Suprapubic skin (tissue), 4 donors: Measurements from ENCODE around the gene PLXNA4. TPM values are rescaled to one million over a fixed set of nuclear protein-coding genes. Genes with fewer than 3 reads are reported as not detected.

ENCODE experiments used
- DNase-seq, 2 donors: peaks; one replicate each; pipeline ENCODE4 v3.0.0-alpha.2; 2019; ENCODE audit warnings: low spot score in 2 of 2
- H3K27ac ChIP-seq: fragments of 200-600 bp; sonication (generic); one replicate; pipeline ENCODE4 v1.5.1; 2019
- H3K27me3 ChIP-seq: fragments of 200-600 bp; sonication (generic); one replicate; pipeline ENCODE4 v1.5.1; 2019
- H3K36me3 ChIP-seq: fragments of 200-600 bp; sonication (generic); one replicate; pipeline ENCODE4 v1.5.1; 2019
- H3K4me1 ChIP-seq: fragments of 200-600 bp; sonication (generic); one replicate; pipeline ENCODE4 v1.5.1; 2019
- H3K4me3 ChIP-seq: fragments of 200-600 bp; sonication (generic); one replicate; pipeline ENCODE4 v1.5.1; 2019; ENCODE audit warnings: mild to moderate bottlenecking
- H3K9me3 ChIP-seq: fragments of 200-600 bp; sonication (generic); one replicate; pipeline ENCODE4 v1.5.1; 2019
- EP300 ChIP-seq: sonication (generic); formaldehyde crosslinking; IDR thresholded peaks from one replicate; pipeline ENCODE4 v1.6.1; 2017; ENCODE audit warnings: antibody characterized with exemption
- POLR2A ChIP-seq, 2 donors: fragments of 450-650 bp; IDR thresholded peaks; one replicate each; pipeline ENCODE4 v1.6.1; 2017; ENCODE audit warnings: antibody characterized with exemption in 2 of 2, mild to moderate bottlenecking in 2 of 2, moderate library complexity in 2 of 2
- POLR2AphosphoS5 ChIP-seq, 3 donors: sonication (generic); formaldehyde crosslinking; IDR thresholded peaks; one replicate each; pipeline ENCODE4 v1.6.1; 2017; ENCODE audit warnings: antibody characterized with exemption in 3 of 3
- WGBS: methylation state at CpG from one replicate; pipeline ENCODE4 v1.1.5; 2018; 5-methylcytosine and 5-hydroxymethylcytosine counted together
- total RNA-seq, 4 donors: library from RNA; depleted of rRNA; stranded (reverse); fragments of >200 nt; gene quantifications; one replicate each; pipeline ENCODE4 v1.1.0, GENCODE V29; 2016
- TF ChIP-seq, protein P1 (sequence below), 2 donors: fragments of 200-600 bp in 1 of 2; fragments of 450-650 bp in 1 of 2; sonication (generic) in 1 of 2; IDR thresholded peaks; one replicate each; pipeline ENCODE4 v1.5.1; 2016 to 2019; ENCODE audit warnings: antibody characterized with exemption in 2 of 2, mild to moderate bottlenecking in 1 of 2, moderate library complexity in 1 of 2

PLXNA4 gene
- total RNA-seq, 4 donors from 2014 or later = 5.4 to 10.7 (median 7.1) TPM

DNA sequence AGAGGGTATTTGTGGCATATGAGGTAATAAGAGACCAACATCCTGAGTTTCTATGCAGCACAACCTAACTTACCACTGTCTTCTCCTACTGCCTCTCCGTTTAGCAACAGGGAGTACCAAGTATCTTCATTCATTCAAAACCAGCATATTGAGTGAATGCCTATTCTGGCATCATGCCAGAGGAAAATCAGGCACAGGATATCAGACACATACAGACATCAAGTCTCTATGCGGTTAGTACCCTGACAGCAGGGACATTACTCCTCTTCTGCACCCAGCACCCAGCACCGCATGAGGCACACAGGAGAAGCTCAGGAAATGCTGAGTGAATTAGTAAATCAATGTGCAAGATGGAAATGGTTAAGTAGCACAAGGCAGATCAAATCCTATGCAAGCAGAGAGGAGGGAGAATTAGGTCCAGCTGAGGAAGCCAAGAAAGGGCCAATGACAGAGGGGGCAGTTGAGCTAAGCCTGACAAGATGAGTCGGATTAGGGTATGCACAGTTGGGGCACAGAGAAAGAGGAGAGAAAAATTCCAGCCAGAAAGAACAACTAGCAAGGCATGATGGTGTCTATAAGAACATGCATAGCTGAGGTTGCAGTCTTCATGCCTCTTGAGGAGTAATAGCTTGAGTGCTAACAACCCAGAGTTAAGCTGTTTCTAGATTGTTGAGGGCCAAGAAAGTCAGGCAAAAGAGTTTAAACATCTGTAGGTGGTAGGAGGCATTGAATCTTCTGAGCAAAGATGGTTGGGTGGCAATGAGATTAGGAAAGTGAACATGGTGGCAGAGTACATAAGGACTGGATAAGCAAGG lies 146.0 kb downstream of the PLXNA4 start:
- TF ChIP-seq, protein P1, sequence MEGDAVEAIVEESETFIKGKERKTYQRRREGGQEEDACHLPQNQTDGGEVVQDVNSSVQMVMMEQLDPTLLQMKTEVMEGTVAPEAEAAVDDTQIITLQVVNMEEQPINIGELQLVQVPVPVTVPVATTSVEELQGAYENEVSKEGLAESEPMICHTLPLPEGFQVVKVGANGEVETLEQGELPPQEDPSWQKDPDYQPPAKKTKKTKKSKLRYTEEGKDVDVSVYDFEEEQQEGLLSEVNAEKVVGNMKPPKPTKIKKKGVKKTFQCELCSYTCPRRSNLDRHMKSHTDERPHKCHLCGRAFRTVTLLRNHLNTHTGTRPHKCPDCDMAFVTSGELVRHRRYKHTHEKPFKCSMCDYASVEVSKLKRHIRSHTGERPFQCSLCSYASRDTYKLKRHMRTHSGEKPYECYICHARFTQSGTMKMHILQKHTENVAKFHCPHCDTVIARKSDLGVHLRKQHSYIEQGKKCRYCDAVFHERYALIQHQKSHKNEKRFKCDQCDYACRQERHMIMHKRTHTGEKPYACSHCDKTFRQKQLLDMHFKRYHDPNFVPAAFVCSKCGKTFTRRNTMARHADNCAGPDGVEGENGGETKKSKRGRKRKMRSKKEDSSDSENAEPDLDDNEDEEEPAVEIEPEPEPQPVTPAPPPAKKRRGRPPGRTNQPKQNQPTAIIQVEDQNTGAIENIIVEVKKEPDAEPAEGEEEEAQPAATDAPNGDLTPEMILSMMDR (IDR thresholded peaks at IDR 0.05) = no peak
- TF ChIP-seq POLR2AphosphoS5 (IDR thresholded peaks at IDR 0.05) (no peak), POLR2A (IDR thresholded peaks at IDR 0.05) (no peak), EP300 (no peak)
- H3K9me3 ChIP-seq = no peaks in the 10 kb centered on the region
- 86% methylated on average over 4 of the region's 4 CpGs for WGBS
- H3K27me3 ChIP-seq = peaks cover 20% of the 10 kb centered on the region
- no peak overlapping the region for H3K4me3 ChIP-seq
- no peaks in the 10 kb centered on the region for H3K36me3 ChIP-seq
- H3K27ac ChIP-seq = no peak overlapping the region
- no peak for DNase-seq
- H3K4me1 ChIP-seq = no peaks in the 10 kb centered on the region

- H3K36me3 ChIP-seq = no peaks in the 10 kb centered on the region
- H3K9me3 ChIP-seq = no peaks in the 10 kb centered on the region
- DNase-seq = no peak
- TF ChIP-seq POLR2A (IDR thresholded peaks at IDR 0.05) (no peak), EP300 (no peak), POLR2AphosphoS5 (IDR thresholded peaks at IDR 0.05) (no peak)
- TF ChIP-seq, protein P1 (IDR thresholded peaks at IDR 0.05) = no peak
- 90% methylated on average over 1 of the region's 1 CpG for whole genome bisulfite sequencing
- no peak overlapping the region for H3K4me3 ChIP-seq
- H3K27ac ChIP-seq = no peak overlapping the region
- H3K27me3 ChIP-seq = peaks cover 15% of the 10 kb centered on the region
- no peaks in the 10 kb centered on the region for H3K4me1 ChIP-seq
Observed at GRCh38 chr7:132429181-132429580, 147.1 kb downstream of the PLXNA4 start.

DNA sequence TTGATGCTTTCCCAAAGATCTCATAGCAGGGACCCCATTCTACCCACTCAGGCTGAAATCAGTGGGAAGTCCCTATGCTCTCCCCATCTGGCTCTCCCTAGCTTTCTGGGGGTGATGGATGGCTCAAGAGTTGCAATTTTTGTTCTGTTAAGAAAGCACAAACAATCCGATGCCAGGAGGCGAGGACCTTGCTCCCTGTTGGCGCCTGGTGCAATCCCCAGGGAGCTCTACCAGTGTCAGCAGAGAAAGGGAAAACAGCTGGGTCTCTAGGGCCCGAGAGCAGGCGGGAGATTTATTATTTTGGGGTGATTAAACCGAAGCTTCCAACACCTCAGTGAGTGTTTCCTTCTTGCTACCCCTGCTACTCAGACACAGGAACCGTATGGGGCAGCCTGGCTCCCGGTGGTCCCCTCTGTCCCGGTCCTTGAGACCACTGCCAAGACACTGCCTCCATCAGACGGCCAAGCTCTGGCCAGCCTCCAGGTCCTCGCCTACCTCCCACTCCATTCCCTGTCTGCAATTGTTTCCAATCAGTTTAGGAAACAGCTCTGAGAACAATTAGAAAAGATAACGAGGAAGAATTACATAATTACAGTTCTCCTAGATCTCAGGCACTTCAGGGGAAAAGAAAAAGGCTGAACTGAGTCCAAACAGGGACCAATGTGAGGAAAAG lies 147.9 kb downstream of the PLXNA4 start:
- no peaks in the 10 kb centered on the region for H3K36me3 ChIP-seq
- no peak overlapping the region for H3K4me3 ChIP-seq
- no peak for TF ChIP-seq POLR2A (IDR thresholded peaks at IDR 0.05)
- no peak overlapping the region for H3K27ac ChIP-seq
- 52% methylated on average over 11 of the region's 12 CpGs for WGBS
- no peak for DNase-seq
- H3K4me1 ChIP-seq = no peaks in the 10 kb centered on the region
- peaks cover 15% of the 10 kb centered on the region for H3K27me3 ChIP-seq
- no peaks in the 10 kb centered on the region for H3K9me3 ChIP-seq

- 100% methylated on average over 1 of the region's 4 CpGs for WGBS
- Histone ChIP-seq H3K4me3 (no peak overlapping the region), H3K4me1 (no peaks in the 10 kb centered on the region), H3K27me3 (peaks cover 15% of the 10 kb centered on the region), H3K36me3 (no peaks in the 10 kb centered on the region), H3K9me3 (no peaks in the 10 kb centered on the region), H3K27ac (no peak overlapping the region)
- TF ChIP-seq, protein P1 (IDR thresholded peaks at IDR 0.05) = no peak
- TF ChIP-seq POLR2AphosphoS5 (IDR thresholded peaks at IDR 0.05) (no peak), EP300 (no peak), POLR2A (IDR thresholded peaks at IDR 0.05) (no peak)
- DNase-seq = no peak
Observed at GRCh38 chr7:132425942-132426341, 150.3 kb downstream of the PLXNA4 start.

- no peaks in the 10 kb centered on the region for H3K36me3 ChIP-seq
- TF ChIP-seq POLR2A (IDR thresholded peaks at IDR 0.05) = no peak
- TF ChIP-seq, protein P1 (IDR thresholded peaks at IDR 0.05) = no peak
- TF ChIP-seq POLR2AphosphoS5 (IDR thresholded peaks at IDR 0.05) = no peak
- TF ChIP-seq EP300 = no peak
- H3K27me3 ChIP-seq = peaks cover 16% of the 10 kb centered on the region
- no peaks in the 10 kb centered on the region for H3K4me1 ChIP-seq
- 72% methylated on average over 15 of the region's 15 CpGs for WGBS
- no peak overlapping the region for H3K27ac ChIP-seq
- no peaks in the 10 kb centered on the region for H3K9me3 ChIP-seq
- no peak for DNase-seq
- no peak overlapping the region for H3K4me3 ChIP-seq
Observed at GRCh38 chr7:132424821-132425724, 151.2 kb downstream of the PLXNA4 start.
